ENCODE measurements around the gene NPBWR2.
"Not testable (repeated sequence)": the region's sequence is repeated elsewhere in the genome, so short reads cannot be mapped to it uniquely, and the experiment has no call there.

The NPBWR2 gene

DNA sequence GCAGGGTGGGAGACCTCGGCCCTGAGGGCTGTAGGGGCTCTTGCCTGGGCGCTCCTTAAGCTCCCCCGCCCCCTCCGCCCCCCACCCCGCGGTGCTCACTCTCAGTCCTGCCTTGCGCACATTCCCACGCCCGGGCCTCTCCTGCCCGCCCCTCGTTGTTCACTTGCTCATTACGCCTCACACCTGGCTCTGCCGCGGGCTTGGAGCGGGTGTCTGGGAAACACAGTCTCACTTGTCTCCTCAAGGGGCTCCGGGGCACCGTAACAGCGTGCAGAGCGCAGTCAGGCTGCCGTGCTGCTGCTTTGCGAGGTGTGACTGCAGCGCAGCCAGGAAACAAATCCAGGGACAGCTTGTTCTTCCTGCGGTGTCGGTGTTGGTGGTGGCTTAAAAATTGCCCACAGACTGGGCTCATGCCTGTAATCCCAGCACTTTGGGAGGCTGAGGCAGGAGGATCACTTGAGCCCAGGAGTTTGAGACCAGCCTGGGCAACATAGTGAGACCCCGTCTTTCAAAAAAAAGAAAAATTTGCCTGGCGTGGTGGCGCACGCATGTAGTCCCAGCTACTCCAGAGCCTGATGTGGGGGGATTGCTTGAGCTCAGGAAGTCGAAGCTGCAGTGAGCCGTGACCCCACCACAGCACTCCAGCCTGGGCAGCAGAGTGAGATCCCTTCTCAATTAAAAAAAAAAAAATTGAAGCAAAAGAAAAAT, 4.6 kb downstream of the NPBWR2 start:
- no peak for DNase-seq

DNA sequence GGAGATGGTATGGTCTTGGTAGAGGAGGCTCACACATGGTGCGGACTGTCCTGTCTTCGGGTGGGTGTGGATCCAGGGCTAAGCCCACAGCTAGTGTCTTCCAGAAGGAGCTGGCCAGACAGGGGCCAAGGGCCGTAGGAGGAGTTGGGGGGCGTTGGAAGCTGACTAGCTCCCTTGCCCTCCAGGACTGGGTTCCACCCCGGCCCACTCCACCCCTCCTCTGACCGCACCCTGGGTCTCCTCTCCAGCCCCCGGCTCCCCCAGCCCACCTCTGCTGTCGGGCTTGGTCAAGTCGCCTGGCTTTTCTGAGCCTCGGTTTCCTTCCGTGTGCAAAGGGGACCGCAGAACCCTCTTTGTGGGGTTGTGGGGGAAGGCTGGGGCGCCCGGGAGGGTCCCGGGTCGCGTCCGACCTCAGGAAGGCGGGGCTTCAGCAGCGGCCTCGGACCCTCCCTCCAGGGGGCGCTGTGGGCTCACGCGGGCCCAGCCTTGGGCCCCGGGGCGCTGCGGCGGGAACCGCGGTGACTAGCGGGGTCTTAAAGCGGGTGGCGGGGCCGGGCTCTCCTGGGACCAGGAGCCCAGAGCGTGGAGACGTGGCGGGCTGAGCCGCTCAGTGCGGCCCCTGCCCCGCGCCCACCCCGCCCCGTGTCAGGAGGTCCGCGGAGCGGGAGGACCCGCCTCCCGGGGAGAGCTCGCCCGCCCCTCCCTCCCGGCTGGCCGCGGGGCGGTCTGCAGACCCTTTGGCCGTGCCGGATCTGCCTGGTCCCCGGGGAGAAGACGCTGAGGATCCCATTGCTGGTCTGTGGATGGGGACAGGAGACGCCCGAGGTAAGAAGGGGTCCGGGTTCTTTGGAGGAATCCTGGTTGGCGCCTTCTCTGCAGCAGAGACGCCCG, 5.4 kb downstream of the NPBWR2 start:
- no peak for DNase-seq

DNA sequence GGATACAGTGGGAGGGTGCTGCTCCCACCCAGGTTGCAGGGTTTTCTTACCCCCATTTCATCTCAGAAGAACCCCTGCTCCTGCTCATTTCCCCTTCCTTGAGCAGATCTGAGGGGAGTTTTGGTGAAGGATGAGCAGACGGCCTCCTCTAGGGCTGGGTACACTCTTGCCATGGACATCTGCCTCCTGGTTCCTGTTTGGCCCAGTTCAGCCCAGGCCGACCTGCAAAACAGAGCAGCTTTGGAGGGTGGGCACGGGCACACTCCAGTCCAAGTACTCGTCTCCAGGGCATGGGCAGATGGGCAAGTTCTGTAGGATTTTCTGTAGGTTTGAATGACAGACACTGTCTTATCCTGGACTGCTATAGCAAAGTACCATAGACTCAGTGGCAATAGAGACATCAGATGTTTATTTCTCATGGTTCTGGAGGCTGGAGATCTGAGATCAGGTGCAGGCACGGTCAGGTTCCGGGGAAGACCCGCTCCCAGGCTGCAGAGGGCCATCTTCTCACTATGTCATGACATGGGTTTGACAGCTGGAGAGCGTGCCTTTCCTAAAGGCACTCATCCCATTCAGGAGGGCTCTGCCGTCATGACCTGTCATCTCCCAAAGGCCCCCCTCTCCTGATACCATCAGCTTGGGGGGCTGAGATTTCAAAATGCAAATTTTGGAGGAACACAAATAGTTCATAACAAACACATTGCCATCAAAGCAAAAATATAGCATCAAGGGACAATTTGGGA, 6.2 kb downstream of the NPBWR2 start:
- DNase-seq, result no peak

DNA sequence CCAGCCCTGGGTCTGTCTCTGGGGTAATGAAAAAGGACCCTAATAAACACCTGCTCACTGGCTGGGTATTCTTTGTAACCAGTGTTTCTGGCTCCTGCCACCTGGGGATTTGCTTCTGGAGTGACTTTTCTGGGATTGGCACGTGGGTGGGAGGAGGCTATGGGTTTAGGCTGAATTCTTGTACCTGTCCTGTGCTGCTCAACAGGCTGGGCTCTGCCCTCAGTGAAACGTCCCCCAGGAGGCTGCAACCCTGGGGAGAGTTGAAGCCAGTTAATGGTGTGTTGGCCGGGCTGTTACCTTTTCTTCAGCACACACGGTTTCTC, 6.8 kb downstream of the NPBWR2 start:
- no peak for DNase-seq

DNA sequence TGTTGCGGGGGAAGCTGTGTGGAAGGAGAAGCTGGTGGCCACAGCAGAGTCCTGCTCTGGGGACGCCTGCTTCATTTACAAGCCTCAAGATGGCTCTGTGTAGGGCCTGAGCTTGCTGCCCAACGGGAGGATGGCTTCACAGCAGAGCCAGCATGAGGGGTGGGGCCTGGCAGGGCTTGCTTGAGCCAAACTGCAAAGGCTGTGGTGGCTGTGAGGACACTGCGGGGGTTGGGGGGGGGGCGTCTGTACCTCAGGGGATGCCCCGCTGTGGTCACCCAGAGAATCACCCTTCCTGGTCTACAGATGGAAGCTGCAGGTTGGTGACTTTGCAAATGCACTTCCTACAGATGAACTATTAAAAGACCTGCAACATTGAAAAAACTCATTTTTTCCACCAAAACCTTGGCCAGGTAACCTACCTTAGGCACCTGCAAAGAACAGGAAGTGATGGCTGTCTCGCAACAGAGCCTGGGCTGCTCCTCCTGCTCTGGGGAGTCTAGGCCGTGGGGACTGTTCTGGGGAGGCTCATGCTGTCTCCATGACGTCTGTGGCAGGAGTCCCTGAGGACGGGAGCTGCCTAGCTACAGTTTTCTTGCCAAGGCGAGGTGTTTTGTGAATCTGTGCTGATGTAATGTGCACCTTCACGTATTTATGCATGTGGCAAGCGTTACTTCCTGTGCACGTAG, 7.3 kb downstream of the NPBWR2 start:
- DNase-seq, result no peak

DNA sequence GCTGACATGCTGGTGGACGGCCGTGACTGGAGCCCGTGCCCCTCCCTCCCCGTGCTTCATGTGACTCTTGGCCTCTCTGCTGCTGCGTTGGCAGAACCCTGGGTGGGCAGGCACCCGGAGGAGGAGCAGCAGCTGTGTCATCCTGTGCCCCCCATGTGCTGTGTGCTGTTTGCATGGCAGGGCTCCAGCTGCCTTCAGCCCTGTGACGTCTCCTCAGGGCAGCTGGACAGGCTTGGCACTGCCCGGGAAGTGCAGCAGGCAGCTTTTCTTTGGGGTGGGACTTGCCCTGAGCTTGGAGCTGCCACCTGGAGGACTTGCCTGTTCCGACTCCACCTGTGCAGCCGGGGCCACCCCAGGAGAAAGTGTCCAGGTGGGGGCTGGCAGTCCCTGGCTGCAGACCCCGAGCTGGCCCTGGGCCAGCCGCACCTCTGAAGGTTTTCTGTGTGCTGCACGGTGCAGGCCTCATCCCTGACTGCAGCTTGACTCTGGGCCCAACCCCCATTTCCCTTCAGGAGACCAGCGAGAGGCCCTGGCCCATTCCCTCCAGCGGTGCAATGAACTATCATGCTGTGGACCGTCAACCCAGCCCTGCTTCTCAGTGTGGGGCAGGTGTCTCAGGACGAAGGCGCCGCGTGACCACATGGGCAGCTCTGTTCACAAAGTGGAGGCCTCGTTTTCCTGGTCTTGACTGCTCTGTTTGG, 8.1 kb downstream of the NPBWR2 start:
- DNase-seq, result no peak

DNA sequence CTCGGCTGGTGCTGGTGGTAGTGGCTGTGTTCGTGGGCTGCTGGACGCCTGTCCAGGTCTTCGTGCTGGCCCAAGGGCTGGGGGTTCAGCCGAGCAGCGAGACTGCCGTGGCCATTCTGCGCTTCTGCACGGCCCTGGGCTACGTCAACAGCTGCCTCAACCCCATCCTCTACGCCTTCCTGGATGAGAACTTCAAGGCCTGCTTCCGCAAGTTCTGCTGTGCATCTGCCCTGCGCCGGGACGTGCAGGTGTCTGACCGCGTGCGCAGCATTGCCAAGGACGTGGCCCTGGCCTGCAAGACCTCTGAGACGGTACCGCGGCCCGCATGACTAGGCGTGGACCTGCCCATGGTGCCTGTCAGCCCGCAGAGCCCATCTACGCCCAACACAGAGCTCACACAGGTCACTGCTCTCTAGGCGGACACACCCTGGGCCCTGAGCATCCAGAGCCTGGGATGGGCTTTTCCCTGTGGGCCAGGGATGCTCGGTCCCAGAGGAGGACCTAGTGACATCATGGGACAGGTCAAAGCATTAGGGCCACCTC, 8.8 kb downstream of the NPBWR2 start:
- no peak for DNase-seq

DNA sequence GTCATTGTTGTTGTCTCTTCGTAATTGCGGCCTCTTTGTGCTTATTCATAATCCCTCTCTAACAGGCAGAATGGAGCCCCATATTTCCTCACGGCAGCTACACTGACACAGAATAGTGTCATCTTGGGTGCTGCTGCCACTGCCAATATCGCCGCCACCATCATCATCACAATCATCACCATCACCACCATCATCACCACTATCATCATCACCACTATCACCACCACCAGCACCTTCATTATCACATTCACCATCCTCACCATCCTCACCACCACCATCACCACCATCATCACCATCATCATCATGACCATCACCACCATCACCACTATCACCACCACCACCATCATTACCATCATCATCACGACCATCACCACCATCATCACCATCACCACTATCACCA, 10.8 kb downstream of the NPBWR2 start:
- no peak for DNase-seq

DNA sequence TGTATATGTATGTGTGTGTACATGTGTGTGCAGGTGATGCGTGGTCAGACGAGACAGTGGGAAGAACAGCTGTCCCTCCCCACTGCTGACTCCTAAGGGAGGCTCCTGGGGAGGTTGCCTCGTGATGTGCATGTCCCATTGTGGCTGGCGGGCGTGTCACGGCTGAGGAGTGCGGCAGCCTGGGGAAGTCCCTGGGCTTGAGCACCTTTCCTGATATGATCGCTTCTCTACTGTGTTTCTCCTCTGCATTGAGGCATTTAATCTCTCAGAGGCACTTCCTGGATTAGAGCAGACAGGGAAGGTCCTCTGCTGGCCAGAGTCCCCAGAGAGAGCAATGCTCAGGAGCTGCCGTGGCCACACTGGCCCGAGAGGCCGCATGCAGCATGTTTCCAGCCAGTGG, 11.4 kb downstream of the NPBWR2 start:
- no peak for DNase-seq

DNA sequence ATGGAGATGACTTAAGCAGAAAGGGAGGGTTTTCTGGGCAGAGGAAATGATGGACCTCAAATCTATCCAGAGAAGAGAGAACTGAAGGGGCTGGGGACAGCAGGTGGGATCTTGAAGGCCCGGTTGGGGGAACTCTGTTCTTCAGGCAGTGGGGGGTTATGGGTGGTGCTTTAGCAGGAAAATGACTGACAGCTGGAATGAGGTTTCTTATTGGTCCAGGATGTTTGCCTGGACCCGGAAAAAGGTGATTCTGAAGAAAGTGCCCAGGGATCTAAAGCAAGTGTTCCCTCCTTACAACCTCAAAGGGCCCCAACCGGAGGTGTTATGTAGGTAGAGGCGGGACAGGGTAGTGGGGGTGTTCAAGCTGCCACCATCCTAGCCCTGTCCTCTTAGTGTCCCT, 11.9 kb downstream of the NPBWR2 start:
- no peak for DNase-seq

DNA sequence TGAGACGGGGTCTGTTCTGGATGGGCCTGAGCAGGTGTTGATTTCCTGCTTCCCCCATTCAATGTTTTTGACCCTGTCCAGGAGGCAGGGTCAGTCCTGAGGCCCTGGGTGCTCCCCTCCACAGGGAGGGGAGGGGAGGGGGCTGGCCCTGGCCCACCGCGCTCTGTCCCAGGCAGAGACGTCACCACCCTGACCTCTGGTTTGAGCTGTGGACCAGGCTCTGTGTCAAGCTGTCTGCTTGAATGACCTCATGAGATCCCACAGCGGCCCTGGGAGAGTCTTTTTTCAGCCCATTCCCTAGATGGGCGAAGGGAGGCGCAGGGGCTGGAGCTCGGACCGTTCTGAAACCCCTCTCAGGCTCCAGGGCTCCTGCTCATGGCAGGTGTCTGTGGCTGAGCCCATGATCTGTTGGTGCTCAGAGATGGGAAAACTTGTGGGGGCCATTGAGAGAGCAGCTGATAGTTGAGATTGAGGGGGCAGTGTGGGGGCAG, 14.3 kb downstream of the NPBWR2 start:
- no peak for DNase-seq

DNA sequence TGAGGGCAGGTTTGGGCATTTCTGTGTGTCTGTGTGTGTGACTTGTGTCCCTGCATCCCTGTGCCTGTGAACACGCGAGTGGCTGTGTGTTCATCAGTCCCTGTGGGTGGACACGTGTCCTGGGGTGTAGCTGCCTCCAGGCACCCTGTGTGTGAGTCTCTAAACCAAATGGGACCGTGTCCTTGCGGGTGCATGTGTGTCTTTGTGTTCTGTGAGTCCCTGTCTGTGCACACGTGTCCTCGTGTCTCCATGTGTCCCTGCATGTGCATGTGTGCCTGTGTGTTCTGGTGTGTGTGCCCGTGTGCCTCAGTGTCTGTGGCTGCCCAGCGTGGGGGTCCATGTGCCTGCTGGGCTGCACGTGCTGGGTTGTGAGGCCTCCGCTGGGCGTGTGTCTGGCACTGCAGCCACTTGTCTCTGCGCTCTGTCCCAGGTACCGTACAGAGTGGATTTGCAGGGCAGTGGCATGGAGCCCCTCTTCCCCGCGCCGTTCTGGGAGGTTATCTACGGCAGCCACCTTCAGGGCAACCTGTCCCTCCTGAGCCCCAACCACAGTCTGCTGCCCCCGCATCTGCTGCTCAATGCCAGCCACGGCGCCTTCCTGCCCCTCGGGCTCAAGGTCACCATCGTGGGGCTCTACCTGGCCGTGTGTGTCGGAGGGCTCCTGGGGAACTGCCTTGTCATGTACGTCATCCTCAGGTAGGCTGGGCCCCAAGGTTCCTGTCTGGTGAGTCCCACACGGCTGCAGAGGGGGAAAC, 14.9 kb downstream of the NPBWR2 start:
- no peak for DNase-seq

DNA sequence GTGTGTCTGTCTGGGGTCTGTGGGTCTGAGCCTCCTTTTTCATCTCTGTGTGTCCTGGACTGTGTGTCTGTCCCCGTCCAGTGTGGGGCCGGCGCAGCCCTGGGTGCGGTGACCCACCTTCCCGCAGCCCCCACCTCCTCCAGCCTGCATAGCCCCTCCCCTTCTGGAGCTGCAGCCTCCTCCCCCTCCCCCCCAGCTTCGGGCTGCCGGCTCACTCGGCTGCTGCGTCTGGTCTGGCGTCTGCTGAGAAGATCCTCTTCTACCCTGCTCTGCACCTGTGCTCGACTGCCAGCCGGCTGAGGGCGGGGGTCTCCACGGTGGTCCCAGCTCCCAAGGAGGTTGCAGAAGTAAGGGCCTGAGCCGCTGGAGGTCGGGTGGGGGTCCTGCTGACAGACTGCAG, 15.6 kb downstream of the NPBWR2 start:
- DNase-seq, result no peak

DNA sequence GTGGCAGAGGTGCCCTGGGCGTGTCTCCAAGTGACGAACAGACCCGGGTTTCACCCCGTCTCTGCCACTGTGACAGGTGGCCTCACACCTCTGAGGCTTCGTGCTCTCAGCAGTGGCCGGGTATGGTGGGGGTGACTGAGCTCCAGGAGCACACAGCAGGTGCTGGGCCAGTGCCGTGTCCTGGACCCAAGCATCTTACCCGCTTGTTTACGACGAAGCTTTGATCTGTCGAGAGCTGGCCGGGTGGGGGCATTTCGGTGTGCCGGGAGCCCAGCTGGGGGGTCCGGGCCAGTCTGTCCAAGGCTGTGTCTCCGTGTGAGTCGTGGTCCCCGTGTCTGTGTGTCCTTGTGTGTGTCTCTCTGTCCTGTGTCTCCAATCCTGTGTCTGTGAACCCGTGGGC, 16.0 kb downstream of the NPBWR2 start:
- no peak for DNase-seq

DNA sequence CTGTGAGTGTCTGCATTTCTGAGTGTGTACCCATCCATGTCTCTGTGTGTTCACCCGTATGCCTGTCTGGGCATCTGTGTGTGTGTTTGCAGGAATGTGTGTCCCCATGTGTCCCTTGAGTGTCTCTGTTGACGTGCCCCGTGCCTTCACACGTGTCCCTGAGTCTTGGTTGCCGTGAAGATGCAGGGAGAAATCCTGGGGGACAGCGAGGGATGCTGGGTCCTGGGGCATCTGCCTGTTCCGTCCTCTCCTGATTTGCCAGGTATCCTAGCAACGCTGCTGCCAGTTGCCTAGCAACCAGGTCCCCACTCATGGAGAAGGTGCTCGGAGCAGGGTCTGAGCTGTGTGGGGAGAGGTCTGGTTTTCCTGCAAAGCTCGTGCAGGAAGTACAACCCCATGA, 17.2 kb downstream of the NPBWR2 start:
- no peak for DNase-seq

DNA sequence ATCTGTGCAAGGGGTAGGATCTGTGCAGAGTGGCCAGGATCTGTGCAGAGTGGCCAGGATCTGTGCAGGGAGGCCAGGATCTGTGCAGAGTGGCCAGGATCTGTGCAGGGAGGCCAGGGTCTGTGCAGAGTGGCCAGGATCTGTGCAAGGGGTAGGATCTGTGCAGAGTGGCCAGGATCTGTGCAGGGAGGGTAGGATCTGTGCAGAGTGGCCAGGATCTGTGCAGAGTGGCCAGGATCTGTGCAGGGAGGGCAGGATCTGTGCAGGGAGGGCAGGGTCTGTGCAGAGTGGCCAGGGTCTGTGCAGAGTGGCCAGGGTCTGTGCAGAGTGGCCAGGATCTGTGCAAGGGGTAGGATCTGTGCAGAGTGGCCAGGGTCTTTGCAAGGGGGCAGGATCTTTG, 18.8 kb downstream of the NPBWR2 start:
- not testable (repeated sequence) for DNase-seq

DNA sequence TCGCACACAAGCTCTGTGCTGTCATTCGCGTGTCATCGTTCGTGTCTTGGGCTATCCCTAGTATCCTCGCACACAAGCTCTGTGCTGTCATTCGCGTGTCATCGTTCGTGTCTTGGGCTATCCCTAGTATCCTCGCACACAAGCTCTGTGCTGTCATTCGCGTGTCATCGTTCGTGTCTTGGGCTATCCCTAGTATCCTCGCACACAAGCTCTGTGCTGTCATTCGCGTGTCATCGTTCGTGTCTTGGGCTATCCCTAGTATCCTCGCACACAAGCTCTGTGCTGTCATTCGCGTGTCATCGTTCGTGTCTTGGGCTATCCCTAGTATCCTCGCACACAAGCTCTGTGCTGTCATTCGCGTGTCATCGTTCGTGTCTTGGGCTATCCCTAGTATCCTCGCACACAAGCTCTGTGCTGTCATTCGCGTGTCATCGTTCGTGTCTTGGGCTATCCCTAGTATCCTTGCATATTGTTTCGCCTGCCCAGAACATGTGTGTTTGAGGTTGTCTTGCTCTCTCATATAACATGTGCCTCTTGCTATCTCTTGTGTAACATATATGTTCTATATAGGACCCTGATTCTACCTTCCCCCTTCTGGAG, 20.0 kb downstream of the NPBWR2 start:
- not testable (repeated sequence) for DNase-seq

DNA sequence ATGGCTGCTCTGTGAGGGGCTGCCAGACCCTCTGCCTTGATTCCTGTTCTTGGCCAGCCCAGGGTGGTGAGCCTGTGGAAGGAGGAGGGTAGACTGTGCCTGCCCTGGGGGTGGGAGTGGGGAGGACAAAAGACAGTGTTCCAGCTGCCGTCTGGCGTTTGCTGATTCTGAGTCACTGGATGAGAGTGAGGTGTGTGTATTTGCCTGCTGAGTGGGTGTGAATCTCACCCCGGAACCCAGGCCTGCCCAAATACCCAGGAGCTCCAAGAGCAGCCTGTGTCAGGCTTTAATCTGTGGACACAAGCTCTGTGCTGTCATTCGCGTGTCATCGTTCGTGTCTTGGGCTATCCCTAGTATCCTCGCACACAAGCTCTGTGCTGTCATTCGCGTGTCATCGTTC, 20.6 kb downstream of the NPBWR2 start:
- DNase-seq, result no peak

DNA sequence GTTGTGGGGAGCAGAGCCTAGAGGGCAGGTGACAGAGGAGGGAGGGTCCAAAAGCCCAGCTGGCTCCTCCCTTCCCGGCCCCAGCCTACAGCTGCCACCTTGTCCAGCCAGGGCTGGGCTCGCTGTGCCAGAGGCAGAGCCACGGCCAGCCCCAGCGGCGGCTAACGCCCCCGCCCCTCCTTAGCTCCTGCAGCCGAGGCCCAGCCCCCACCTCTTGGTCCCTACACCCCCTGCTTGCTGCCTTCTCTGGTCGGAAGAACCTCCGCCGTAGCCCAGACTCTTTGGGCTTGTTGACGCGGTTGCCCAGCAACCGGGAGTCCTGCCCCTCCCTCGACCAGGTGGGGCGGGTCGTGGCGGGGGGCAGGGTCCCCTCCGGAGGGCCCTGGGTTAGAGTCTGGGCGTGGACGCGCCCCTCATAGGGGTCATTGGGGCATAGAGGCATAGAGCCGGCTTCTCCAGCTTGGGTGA, 22.6 kb downstream of the NPBWR2 start:
- no peak for DNase-seq

DNA sequence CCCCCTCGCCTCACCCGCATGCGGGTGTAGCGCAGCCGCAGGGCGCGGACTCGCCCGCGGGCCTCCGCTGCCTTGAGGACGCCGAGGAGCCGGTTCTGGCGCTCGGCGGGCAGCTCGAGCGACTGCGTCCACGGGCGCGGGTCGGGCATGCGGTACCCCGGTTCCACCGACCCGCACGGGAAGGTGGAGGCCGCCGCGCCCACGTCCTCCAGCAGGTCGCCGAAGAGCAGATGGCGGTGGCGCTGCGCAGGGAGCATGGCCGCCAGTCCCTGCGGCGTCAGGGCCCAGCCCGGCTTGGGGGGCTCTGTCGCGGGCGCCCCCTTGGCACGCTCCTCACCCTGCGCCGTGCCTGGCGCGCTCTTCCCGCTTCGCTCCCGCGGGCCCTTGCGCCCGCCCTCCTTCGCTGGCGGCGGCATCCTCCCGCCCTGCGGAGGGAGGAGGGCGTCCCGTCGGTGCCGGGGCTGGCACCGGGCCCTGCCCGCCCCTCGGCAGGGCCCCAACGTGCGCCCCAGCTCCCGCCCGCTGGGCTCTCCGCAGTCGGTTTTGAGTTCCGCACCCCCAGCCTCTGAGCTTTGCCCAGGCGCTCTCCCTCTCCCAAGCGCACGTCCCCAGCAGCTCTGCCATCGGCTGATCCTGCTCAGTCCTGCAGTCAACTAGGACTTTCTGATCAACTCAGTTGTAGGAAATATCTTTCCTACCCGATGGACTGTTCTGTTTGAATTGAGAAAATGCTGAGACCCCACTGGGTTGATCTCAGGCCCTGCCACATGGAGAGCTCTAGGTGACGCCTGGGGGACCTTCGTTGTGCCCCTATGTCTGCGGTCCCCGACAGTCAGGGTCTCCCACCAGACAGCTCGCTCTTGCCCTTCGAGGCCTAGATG, 23.3 kb downstream of the NPBWR2 start, which contains the start of gene LKAAEAR1:
Gene LKAAEAR1 (minus strand): TSS at position 595 of the 881 bp plus-strand sequence. CDS start 179 bp downstream, at position 416.
- DNase-seq, result no peak

All from SW 1271 (cell line).